Measurements from ENCODE around the gene YWHAQ.
"Not testable (repeated sequence)": the region's sequence is repeated elsewhere in the genome, so short reads cannot be mapped to it uniquely, and the experiment has no call there.

YWHAQ gene

GRCh38 chr2:9593925-9594324 lies 36.9 kb downstream of the YWHAQ start:
- DNase-seq, result peak; percentile 20

- no peak for DNase-seq
Measured at GRCh38 chr2:9592699-9593098, 38.1 kb downstream of the YWHAQ start.

GRCh38 chr2:9590641-9591040 lies 40.2 kb downstream of the YWHAQ start:
- no peak for DNase-seq

GRCh38 chr2:9586465-9586864 lies 44.3 kb downstream of the YWHAQ start:
- DNase-seq, result no peak

- no peak for DNase-seq
Measured at GRCh38 chr2:9585486-9585885, 45.3 kb downstream of the YWHAQ start.

- DNase-seq, result not testable (repeated sequence)
Measured at GRCh38 chr2:9584902-9585301, 45.9 kb downstream of the YWHAQ start.

GRCh38 chr2:9582624-9583023 lies 48.2 kb downstream of the YWHAQ start:
- DNase-seq, result no peak

GRCh38 chr2:9578467-9579235 lies 52.1 kb downstream of the YWHAQ start:
- no peak for DNase-seq

GRCh38 chr2:9574331-9574730 lies 56.5 kb downstream of the YWHAQ start:
- no peak for DNase-seq

GRCh38 chr2:9573840-9574239 lies 57.0 kb downstream of the YWHAQ start:
- DNase-seq, result no peak

GRCh38 chr2:9573013-9573720 lies 57.6 kb downstream of the YWHAQ start:
- no peak for DNase-seq

- no peak for DNase-seq
Measured at GRCh38 chr2:9570182-9571060, 60.4 kb downstream of the YWHAQ start.

- DNase-seq, result no peak
Measured at GRCh38 chr2:9565436-9566153, 65.2 kb downstream of the YWHAQ start.

- DNase-seq, result no peak
Measured at GRCh38 chr2:9560628-9561027, 70.2 kb downstream of the YWHAQ start.

GRCh38 chr2:9558948-9559381 lies 71.8 kb downstream of the YWHAQ start:
- DNase-seq, result no peak

- DNase-seq, result peak; percentile 28
Measured at GRCh38 chr2:9556121-9556743, 74.6 kb downstream of the YWHAQ start.

- DNase-seq, result peak; percentile 83
Measured at GRCh38 chr2:9555297-9556120, 75.3 kb downstream of the YWHAQ start, which contains the start of gene ADAM17. ADAM17 (minus strand) TSS chr2:9555830; CDS start chr2:9555605, 225 bp downstream.

- DNase-seq, result peak; percentile 46
Measured at GRCh38 chr2:9554921-9555296, 75.9 kb downstream of the YWHAQ start.

- DNase-seq, result no peak
Measured at GRCh38 chr2:9552219-9553178, 78.3 kb downstream of the YWHAQ start.

- DNase-seq, result not testable (repeated sequence)
Measured at GRCh38 chr2:9550859-9551391, 79.9 kb downstream of the YWHAQ start.
